Thoracic aorta (tissue), 2 donors: ENCODE data around the gene WDFY4. TPM values are rescaled to one million over a fixed set of nuclear protein-coding genes. Genes with fewer than 3 reads are reported as not detected.

Experiments
- ATAC-seq: fragments of 150-250 bp; one replicate; pipeline ENCODE4 v1.8.0; 2017; ENCODE audit warnings: low read depth; ENCODE audit not compliant: insufficient number of reproducible peaks, low FRiP score
- DNase-seq: peaks from one replicate; pipeline ENCODE4 v3.0.0-alpha.2; 2020; ENCODE audit warnings: low spot score
- H3K27ac ChIP-seq, 2 donors: fragments of 200-600 bp; sonication (generic); 1 replicate in 1 of 2; 2 replicates in 1 of 2; pipeline ENCODE4 v1.5.1; 2016; ENCODE audit warnings: mild to moderate bottlenecking in 2 of 2, moderate library complexity in 2 of 2
- H3K27me3 ChIP-seq: fragments of 200-600 bp; sonication (generic); replicated peaks from 2 replicates; pipeline ENCODE4 v1.6.0; 2016; ENCODE audit warnings: mild to moderate bottlenecking; ENCODE audit not compliant: insufficient read depth
- H3K36me3 ChIP-seq: fragments of 200-600 bp; sonication (generic); one replicate; pipeline ENCODE4 v1.5.1; 2016
- H3K4me1 ChIP-seq, 2 donors: fragments of 200-600 bp; sonication (generic); 1 replicate in 1 of 2; 2 replicates in 1 of 2; pipeline versions ENCODE4 v1.5.1 to v1.6.0; 2016; ENCODE audit warnings: low read depth in 2 of 2, mild to moderate bottlenecking in 1 of 2; ENCODE audit not compliant: control insufficient read depth in 1 of 2
- H3K4me3 ChIP-seq: fragments of 200-600 bp; sonication (generic); 2 replicates; pipeline ENCODE4 v1.5.1; 2016; ENCODE audit warnings: mild to moderate bottlenecking
- H3K9me3 ChIP-seq: fragments of 200-600 bp; sonication (generic); 2 replicates; pipeline ENCODE4 v1.5.1; 2016
- CTCF ChIP-seq: fragments of 200-600 bp; sonication (generic); IDR thresholded peaks from one replicate; pipeline ENCODE4 v1.5.1; 2019; ENCODE audit warnings: antibody characterized with exemption
- total RNA-seq, 2 donors: library from RNA; depleted of rRNA; stranded (reverse); fragments of >200 nt; gene quantifications; one replicate each; pipeline versions ENCODE4 v1.1.0 to v1.2.3, GENCODE V29; 2016

WDFY4 gene
- total RNA-seq, 2 donors from 2014 or later: 10.0 to 14.9 TPM

GRCh38 chr10:48802611-48803071 lies 118.0 kb downstream of the WDFY4 start:
- DNase-seq: no peak
- no peak for TF ChIP-seq CTCF

GRCh38 chr10:48803801-48804584 lies 119.3 kb downstream of the WDFY4 start:
- DNase-seq (no peak), ATAC-seq (no peak)
- Histone ChIP-seq H3K27ac (no peak overlapping the region), H3K4me1 (peaks cover 0 to 27% of the 10 kb centered on the region in 2 donors), H3K27me3 (no peaks in the 10 kb centered on the region), H3K9me3 (no peaks in the 10 kb centered on the region), H3K36me3 (no peaks in the 10 kb centered on the region), H3K4me3 (no peak overlapping the region)
- no peak for TF ChIP-seq CTCF

More at GRCh38 chr10:48802611-48803071, 118.0 kb downstream of the WDFY4 start:
- Histone ChIP-seq H3K4me3 (no peak overlapping the region), H3K4me1 (peaks cover 0 to 27% of the 10 kb centered on the region in 2 donors), H3K27me3 (no peaks in the 10 kb centered on the region), H3K9me3 (no peaks in the 10 kb centered on the region), H3K27ac (no peak overlapping the region), H3K36me3 (no peaks in the 10 kb centered on the region)
- no peak for ATAC-seq

GRCh38 chr10:48804740-48805182 lies 120.1 kb downstream of the WDFY4 start:
- peaks cover 0 to 27% of the 10 kb centered on the region in 2 donors for H3K4me1 ChIP-seq
- H3K27ac ChIP-seq: no peak overlapping the region
- DNase-seq (no peak), ATAC-seq (no peak)
- no peak overlapping the region for H3K4me3 ChIP-seq
- H3K9me3 ChIP-seq: no peaks in the 10 kb centered on the region
- TF ChIP-seq CTCF: no peak
- H3K27me3 ChIP-seq: no peaks in the 10 kb centered on the region
- no peaks in the 10 kb centered on the region for H3K36me3 ChIP-seq

GRCh38 chr10:48805411-48805810 lies 120.7 kb downstream of the WDFY4 start:
- Histone ChIP-seq H3K27ac (no peak overlapping the region), H3K4me1 (peaks cover 0 to 27% of the 10 kb centered on the region in 2 donors), H3K4me3 (peak overlapping the region; percentile 55), H3K27me3 (no peaks in the 10 kb centered on the region), H3K36me3 (no peaks in the 10 kb centered on the region), H3K9me3 (no peaks in the 10 kb centered on the region)
- DNase-seq: no peak
- TF ChIP-seq CTCF: no peak
- no peak for ATAC-seq

- no peak for TF ChIP-seq CTCF
- no peak for ATAC-seq
- Histone ChIP-seq H3K4me3 (peak overlapping the region; percentile 55), H3K4me1 (peaks cover 0 to 27% of the 10 kb centered on the region in 2 donors), H3K27me3 (no peaks in the 10 kb centered on the region), H3K27ac (no peak overlapping the region), H3K36me3 (no peaks in the 10 kb centered on the region), H3K9me3 (no peaks in the 10 kb centered on the region)
- no peak for DNase-seq
Measured at GRCh38 chr10:48805848-48806247, 121.2 kb downstream of the WDFY4 start.
